ENCODE data around the gene LSM14A. TPM values are rescaled to one million over a fixed set of nuclear protein-coding genes. Genes with fewer than 3 reads are reported as not detected.

Gene LSM14A
- total RNA-seq, 1 experiment from 2014 or later: 161 TPM

- ATAC-seq (no peak), DNase-seq (ENCODE audit: low spot score) (no peak)
- no peak overlapping the region for H3K4me3 Mint-ChIP-seq
- POLR2A ChIA-PET: interaction anchor here (0.6 kb wide), 2 partner anchors 13 to 378 kb away, joined by 3 to 7 read pairs; no protein-coding TSS in a partner anchor
- CTCF ChIA-PET: interaction anchor here (1.0 kb wide), 1 partner anchor 36 kb away, joined by 3 read pairs; no protein-coding TSS in a partner anchor
- no peak overlapping the region for H3K27ac Mint-ChIP-seq
- peaks cover 52% of the 10 kb centered on the region for H3K4me1 Mint-ChIP-seq
- peaks cover 8% of the 10 kb centered on the region for H3K36me3 Mint-ChIP-seq
- no peak for TF ChIP-seq NFATC4 (CRISPR knock-in tag; IDR thresholded peaks at IDR 0.05)
- H3K9me3 Mint-ChIP-seq: no peaks in the 10 kb centered on the region
- H3K27me3 Mint-ChIP-seq (ENCODE audit: low read depth): no peaks in the 10 kb centered on the region
These were observed 17.1 kb downstream of the LSM14A start for GRCh38 chr19:34189199-34189916.

GRCh38 chr19:34189917-34190425, 17.7 kb downstream of the LSM14A start:
- peaks cover 14% of the 10 kb centered on the region for H3K36me3 Mint-ChIP-seq
- DNase-seq (ENCODE audit: low spot score) (no peak), ATAC-seq (no peak)
- H3K9me3 Mint-ChIP-seq: no peaks in the 10 kb centered on the region
- peaks cover 47% of the 10 kb centered on the region for H3K4me1 Mint-ChIP-seq
- ChIA-PET POLR2A (interaction anchor here (0.6 kb wide), 1 partner anchor 12 kb away, joined by 3 read pairs; no protein-coding TSS in a partner anchor), CTCF (no interaction called here)
- H3K4me3 Mint-ChIP-seq: no peak overlapping the region
- TF ChIP-seq ERG (CRISPR knock-in tag; IDR thresholded peaks at IDR 0.05) (no peak), ETV6 (CRISPR knock-in tag; IDR thresholded peaks at IDR 0.05) (no peak), CTCF (IDR thresholded peaks at IDR 0.05) (no peak), ATF2 (CRISPR knock-in tag; IDR thresholded peaks at IDR 0.05; ENCODE audit: borderline replicate concordance, low read depth) (no peak), E2F4 (CRISPR knock-in tag; IDR thresholded peaks at IDR 0.05; ENCODE audit: borderline replicate concordance, low read depth) (no peak), SOX15 (CRISPR knock-in tag; IDR thresholded peaks at IDR 0.05) (no peak)
- H3K27me3 Mint-ChIP-seq (ENCODE audit: low read depth): no peaks in the 10 kb centered on the region
- H3K27ac Mint-ChIP-seq: 0 out of 2 replicates have a peak overlapping the region, but pooled peaks have one; percentile 39

- Mint-ChIP-seq H3K9me3 (0 out of 2 replicates have a peak, but pooled peaks cover under 1% of the 10 kb centered on the region), H3K27me3 (ENCODE audit: low read depth) (no peaks in the 10 kb centered on the region), H3K4me1 (peaks cover 36% of the 10 kb centered on the region), H3K27ac (peak overlapping the region; percentile 79), H3K4me3 (no peak overlapping the region), H3K36me3 (peaks cover 24% of the 10 kb centered on the region)
- ATAC-seq (no peak), DNase-seq (ENCODE audit: low spot score) (no peak)
- TF ChIP-seq ZNF219 (CRISPR knock-in tag; IDR thresholded peaks at IDR 0.05; ENCODE audit: borderline replicate concordance): no peak
- TF ChIP-seq CTCF (IDR thresholded peaks at IDR 0.05): no peak
- no peak for TF ChIP-seq ETV6 (CRISPR knock-in tag; IDR thresholded peaks at IDR 0.05)
- no peak for TF ChIP-seq HMGA2 (CRISPR knock-in tag; IDR thresholded peaks at IDR 0.05)
- no peak for TF ChIP-seq PRDM15 (CRISPR knock-in tag; IDR thresholded peaks at IDR 0.05)
- TF ChIP-seq CREM (CRISPR knock-in tag; IDR thresholded peaks at IDR 0.05): no peak
- POLR2A ChIA-PET: interaction anchor here (1.0 kb wide), 1 partner anchor 19 kb away, joined by 3 read pairs; the partner anchor contains the start of gene LSM14A
- CTCF ChIA-PET: interaction anchor here (0.7 kb wide), 1 partner anchor 286 kb away, joined by 3 read pairs; no protein-coding TSS in a partner anchor
These were observed 19.2 kb downstream of the LSM14A start for GRCh38 chr19:34191355-34191962.
